A204.1 (cell line): ENCODE measurements around the gene RAB5IF.
"Not testable (repeated sequence)": the region's sequence is repeated elsewhere in the genome, so short reads cannot be mapped to it uniquely, and the experiment has no call there.

Experiments used
- FAIRE-seq: peaks from 2 replicates; lab custom pipeline; 2012; peaks lifted over from hg19 to GRCh38; lab: Jason Lieb, UNC

Gene RAB5IF

DNA sequence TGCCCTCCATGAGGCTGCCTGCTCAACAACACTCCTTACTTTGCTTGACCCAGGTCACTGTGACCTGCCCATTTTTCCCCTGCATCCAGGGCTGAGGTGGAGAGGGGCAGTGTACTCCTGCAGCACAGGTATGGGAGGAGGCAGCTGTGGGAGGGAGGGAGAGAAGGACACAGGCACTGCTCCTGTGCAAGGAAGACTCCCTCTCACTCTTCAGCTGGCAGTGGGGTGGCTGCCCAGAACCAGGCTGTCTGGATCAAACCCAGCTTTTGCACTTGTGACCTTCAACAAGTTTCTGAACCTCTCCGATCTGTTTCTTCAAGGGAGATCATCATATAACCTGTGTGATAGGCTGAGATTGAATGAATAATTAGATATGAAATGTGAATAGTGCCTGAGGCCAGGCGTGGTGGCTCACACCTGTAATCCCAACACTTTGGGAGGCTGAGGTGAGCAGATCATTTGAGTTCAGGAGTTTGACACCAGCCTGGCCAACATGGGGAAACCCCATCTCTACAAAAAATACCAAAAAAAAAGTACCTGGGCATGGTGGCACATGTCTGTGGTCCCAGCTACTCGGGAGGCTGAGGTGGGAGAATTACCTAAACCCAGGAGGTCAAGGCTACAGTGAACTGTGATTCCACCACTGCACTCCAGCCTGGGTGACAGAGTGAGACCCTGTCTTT, 18.1 kb upstream of the RAB5IF start:
- no peak for FAIRE-seq

DNA sequence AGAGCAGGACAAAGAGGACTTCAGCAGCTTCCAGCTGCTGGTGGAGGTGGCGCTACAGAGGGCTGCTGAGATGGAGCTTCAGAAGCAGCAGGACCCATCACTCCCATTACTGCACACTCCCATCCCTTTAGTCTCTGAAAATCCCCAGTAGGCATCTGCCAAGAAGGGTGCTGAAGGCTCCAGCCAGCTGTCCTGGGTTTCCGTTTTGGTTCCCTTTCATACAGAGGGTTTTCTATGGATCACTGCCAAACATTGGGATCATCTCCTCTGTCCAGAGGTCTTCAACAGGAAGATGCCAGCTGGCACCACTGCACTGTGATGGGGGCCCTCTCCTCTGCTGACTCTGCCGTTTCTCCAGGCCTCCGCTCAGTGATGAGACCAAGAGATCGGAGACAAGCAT, 14.3 kb upstream of the RAB5IF start:
- no peak for FAIRE-seq

DNA sequence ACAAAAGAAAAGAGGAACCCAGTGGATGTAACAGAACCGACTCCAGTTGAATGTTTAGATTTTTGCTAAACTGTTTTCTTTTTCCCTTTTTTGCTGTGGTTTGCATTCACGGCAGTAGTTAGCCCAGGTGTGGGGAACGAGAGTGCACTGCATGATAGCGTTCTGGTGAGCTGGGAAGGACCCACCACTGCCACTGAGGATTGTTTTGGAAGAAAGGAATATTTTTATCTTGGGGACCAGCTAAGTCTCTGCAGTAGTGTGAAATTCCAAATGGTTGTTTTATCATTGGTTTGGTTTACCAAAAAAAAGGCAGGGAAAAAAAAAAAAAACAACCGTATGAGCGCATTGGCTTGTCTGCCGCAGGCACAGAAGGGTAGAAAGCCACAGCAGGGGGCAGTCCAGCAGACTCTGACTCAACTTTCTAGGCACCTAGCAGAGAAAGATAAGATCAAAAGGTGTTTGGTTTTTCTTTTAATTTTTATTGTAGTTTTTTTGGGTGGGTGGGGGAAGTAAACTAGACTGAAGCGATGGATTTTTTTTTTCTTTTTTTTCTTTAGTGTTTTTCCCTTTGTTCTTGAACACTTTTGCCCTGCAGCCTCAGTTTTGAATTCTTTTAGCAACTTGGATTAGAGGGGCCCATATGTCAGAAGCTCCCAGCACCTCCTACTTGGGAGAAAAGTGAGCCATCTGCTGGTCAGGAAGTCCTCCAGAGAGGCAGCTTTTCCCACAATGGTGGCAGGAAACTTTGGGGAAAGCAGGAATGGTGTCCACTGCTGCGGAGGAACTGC, 13.5 kb upstream of the RAB5IF start:
- no peak for FAIRE-seq

DNA sequence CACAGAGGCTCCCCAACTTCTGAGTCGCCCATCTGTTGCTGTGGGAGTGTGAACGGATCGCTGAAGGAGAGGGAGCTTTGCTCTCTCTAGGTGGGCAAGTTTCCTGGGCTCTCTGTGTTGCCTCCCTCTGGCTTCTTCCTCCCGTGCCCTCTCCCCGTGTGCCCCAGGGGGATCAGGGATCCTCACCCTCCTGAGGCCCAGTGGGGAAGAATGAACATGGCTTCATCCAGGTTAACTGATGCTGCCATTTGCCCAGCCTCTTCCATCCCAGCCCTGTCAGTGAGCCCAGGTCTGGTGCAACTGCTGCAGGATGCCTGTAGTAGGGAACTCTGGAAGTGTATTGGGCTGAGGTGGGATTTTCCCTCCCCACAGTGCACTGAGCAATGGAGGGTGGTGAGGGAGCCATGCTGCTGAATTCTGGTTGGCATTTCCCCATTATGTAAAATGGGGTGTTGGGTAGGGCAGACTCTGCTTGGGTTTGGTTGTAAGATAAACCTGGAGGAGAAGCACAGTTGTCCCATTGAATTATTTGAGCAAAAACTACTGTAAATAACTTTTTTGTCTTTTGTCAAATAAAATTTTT, 12.1 kb upstream of the RAB5IF start:
- FAIRE-seq: no peak

DNA sequence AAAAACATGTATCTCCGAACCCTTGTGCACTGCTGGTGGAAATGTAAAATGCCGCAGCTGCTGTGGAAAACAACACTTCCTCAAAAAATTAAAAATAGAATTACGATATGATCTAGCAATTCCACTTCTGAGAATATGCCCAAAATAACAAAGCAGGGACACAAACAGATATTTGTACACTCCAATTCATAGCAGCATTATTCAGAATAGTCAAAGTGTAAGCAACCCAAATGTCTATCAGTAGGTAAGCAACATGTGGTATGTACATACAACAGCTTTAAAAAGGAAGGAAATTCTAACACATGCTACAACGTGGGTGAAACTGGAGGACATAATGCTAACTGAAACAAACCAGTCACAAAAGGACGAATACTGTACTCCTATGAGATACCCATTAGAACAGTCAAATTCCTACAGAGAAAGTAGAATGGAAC, 5.7 kb upstream of the RAB5IF start:
- FAIRE-seq: no peak

DNA sequence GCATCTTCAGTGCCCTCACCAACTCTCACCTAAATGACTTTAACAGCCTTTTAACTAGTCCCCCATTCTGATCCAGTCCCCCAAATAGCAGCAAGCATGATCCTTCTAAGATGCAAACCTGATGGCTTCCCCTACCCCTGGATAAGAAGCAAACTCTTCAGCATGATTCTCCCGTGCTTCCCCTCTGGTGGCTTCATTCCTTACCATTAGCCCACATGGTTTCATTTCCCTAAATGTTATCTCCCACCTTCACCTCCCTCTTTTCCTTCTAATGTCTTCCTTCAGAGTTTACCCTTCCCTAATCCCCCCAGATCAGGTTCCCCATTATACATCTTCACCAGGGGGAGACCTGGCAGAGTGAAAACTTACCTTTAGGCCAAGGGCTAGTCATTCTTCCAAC, 4.0 kb upstream of the RAB5IF start:
- FAIRE-seq: no peak

DNA sequence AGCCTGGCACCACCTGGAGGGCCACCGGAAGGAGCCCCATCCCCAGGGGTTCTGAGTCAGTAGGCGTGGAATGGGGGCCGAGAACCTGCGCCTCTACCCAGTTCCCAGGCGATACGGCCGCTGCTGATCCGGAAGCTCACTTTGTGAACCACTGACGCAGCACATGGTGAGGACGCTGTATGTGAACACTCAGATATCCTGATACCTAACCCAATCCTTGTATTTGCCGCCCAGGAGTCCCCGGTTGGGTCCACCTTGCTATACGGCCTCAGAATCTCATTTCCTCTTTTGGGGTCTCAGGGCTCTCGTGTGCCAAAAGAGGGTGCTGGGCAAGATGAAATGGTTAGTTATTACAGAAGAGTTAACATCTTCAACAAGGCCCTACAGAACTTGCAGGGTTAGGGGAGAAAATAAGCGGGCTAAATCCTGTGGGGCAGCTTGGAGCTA, 604 bp upstream of the RAB5IF start:
- no peak for FAIRE-seq

DNA sequence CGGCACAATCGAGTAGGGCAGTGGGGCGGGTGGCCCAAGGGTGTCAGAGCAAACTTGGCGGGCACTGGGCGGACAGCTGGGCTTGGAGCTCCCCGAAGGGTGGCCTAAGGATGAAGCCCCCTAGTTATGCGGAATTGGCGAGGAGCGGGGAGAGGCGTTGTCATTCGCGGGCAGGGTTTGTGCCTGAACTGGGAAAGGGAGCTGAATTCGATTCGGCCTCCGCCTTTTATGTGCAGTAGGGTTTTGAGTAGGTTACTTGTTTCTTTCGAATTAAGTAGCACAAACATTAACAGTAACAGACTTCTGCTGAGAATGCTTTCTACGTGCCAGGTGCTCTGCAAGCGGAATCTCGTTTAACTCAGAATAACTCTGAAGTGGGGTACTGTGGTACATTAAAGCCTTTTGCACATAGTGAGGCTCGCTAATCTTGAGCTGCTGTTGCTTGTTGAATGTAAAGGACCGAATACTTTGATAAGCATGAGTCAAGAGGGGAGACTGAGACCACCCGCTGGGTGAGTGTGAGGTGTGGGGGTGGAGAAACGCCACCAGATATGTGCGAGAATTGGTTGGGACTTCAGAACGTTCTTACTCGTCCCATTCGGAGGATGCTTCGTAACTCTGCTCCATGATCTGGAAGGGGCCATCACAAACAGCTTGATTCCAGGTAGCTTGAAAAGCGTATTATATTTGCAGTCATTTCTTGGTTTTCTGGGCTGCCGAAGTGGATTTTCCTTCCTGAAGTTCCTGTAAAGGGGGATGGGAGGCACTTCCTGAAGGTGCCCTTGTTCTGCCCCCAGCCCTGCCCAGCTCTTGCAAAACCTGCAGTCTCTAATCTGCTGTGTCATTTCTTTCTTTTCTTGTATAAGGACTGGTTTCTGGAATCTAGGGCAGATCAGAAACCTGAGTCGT, 833 bp downstream of the RAB5IF start:
- no peak for FAIRE-seq

DNA sequence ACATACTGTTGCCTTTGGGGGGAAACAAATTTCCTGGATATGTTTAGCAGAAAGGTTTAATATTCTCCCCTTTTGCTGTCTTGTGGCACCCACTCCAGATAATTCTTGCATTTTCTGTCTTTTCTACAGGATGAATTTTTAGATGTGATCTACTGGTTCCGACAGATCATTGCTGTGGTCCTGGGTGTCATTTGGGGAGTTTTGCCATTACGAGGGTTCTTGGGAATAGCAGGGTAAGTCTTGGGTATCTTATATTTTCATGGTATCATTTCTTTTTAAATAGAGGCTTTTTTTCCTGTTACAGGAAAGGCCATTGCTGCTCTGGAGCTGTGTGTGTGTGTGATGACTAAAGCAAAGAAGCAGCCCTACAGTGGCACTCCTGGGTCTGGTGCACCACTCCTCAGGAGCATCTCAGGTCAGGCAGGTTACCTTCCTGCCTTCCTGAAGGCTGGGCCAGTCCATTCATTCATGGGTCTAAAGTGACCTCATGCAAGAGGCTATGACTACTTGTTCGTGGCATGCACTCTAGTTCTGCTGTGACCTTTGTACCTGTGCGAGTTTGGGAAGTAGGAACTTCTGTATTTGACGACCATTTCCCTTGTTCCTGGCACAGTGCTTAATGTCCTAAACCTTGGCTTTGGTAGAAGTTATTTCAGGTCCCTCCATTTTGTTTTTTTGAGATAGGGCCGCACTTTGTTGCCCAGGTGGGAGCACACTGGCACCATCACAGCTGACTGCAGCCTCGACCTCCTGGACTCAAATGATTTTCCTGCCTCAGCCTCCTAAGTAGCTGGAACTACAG, 2.2 kb downstream of the RAB5IF start:
- FAIRE-seq: no peak

DNA sequence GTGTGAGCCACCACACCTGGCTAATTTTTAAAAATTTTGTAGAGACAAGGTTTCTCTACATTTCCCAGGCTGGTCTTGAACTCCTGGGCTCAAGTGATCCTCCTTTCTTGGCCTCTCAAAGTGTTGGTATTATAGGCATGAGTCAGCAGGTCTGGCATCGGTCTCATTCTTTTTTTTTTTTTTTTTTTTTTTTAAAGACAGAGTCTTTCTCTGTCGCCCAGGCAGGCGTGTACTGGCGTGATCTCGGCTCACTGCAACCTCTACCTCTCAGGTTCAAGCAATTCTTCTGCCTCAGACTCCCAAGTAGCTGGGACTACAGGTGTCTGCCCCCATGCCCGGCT, 2.8 kb downstream of the RAB5IF start:
- not testable (repeated sequence) for FAIRE-seq

DNA sequence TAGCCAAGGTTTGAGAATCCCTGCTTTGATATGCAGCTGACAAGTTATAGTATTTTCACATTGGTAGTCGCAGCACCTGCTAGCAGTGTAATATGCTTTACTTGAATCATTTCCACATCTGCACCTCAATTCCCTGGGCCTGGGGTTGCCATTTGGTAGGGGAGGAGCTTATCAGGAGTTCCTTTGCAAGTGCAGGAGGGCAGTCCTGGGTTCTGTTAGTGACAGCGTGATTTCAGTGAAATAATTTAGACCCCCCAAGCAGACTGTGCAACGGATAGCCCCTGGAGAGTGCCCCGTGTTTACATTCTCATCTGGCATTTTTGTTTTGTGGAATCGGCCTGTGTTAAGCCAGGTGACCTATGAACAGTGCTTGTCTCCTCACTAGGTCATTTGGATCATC, 6.0 kb downstream of the RAB5IF start:
- FAIRE-seq: no peak

DNA sequence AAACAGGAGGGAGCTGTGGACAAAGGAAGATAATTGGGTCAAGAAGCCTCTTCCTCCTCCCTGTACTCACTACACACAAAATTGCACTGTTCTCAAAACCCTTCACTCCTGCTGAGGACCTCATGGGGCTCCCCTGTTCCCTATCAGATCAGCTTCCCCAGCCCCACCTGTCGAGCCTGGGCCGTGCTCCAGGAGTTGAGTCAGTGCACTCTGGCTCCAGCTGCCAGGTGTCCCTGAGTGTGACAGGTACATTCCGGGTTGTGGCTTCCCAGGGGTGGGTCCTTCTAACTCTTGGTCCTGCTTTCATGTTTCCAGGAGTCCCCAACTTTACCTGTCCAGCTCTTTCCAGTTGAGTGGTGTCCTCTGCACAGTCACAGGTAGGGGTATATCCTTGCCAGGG, 8.4 kb downstream of the RAB5IF start:
- FAIRE-seq: no peak

DNA sequence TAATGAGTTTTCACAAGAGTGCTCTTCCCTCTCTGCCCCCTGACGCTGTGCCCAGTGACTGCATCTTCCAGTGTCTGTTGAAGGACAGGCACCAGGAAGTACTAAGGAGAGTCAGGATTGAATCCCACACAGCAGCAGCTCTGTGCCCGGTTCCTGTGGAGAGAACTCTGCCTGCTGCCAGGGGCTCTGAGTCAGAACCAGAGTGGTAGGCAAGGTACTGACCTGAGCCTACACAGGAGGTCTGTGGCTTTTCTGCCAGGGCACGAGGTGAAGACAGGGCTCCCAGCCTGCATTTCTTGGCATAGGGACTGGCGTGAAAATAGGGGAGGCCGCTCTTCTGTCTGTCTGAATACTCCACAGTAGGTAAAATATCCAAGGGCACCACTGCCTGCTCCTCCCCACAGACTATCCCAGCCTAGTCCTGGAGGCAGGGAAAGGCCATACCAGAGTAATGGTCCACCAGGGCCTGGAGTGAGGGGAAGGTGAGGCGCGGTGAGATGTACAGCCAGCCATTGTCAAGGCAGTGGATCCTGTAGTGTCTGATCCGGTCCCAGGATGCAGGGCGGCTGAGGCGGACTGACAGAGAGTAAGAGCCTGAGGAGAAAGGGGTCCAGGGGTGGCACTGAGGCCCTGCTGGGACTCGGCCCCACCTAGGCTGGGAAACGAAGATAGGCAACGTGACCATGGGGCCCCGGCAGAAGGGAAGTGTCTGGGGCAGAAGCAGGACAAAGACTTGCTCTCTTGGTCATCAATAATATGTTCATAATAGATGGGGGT, 9.4 kb downstream of the RAB5IF start:
- no peak for FAIRE-seq

DNA sequence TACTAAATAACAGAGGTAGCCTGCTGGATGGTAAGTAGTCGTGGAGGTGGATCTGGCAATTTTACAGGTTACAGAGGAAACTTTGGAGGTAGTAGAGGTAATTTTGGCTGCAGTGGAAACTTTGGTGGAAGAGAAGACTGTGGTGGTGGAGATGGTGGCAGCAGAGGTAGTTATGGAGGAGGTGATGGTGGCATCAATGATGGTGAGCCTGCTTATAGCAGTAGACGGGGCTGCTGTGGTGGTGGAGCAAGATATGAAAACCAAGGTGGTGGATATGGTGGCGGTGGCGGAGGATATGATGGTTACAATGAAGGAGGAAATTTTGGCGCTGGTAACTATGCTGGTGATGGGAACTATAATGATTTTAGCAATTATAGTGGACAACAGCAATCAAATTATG, 15.3 kb downstream of the RAB5IF start:
- no peak for FAIRE-seq

DNA sequence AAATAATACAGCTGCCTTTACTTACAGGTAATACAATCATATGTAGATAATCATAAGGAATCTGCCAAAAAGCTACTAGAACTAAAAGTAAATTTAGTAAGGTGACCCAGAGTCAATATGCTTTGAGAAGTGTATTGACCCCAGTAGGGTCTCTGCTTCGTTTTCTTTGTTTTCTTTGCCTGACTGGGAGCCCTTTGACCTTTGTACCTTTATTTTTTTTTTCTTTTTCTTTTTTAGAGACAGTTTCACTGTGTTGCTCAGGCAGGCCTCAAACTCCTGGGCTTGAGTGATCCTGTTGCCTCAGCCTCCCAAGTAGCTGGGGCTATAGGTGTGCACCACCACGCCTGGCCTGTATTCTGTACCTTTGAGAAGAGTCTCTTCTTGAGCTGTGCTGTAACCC, 17.9 kb downstream of the RAB5IF start:
- FAIRE-seq: no peak

DNA sequence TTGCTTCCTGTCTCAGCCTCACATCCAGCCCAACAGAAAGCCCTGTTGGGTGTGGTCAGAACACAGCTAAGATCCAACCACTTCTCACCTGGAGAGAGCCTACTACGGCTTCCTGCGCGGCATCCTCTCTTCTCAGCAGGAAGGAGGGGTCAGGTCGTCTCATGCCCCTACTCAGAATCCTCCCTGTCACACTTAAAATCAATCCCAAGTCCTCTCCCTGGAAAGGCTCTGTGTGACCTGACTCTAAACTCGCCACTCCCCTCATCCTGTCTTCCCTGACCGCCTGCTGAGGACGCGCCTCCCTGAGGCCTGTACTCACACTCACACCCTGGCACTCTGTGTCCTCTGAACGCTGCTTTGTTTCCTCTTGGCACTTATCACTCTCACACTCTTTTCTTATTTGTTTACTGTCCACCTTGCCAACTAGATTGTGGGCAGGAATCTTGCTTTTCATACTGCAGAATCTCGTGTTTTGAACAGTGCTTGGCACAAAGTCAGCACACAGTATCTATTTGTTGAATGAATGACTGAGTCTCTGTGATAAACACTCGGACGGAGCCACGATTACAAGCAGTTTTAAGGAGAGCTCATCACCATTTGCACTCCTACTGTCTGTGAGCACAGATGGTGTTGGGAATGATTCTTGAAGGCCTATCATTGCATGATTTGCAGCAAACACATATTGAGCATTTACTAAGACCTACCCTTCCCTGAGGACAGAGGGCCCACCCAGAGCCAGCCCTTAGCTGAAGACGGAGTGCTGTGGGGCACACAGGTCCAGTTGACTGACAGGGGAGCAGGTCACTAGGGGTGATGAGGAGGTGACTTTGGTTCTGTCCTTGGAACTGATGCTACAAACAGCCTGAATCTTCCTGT, 18.7 kb downstream of the RAB5IF start:
- no peak for FAIRE-seq

DNA sequence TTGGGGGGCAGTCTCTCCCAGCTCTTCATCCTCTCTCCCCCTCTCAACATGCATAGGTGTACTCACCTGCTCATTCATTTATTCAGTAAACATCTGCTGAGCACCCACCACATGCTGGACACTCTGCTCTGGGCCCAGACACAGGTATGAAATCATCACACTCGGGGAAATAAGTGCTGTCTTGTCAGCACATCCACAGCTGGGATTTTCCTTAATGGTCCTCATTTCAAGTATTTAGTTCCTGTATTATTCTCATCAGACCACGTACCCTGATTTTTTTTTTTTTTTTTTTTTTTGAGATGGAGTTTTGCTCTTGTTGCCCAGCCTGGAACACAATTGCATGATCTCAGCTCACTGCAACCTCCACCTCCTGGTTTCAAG, 19.4 kb downstream of the RAB5IF start:
- FAIRE-seq: no peak

DNA sequence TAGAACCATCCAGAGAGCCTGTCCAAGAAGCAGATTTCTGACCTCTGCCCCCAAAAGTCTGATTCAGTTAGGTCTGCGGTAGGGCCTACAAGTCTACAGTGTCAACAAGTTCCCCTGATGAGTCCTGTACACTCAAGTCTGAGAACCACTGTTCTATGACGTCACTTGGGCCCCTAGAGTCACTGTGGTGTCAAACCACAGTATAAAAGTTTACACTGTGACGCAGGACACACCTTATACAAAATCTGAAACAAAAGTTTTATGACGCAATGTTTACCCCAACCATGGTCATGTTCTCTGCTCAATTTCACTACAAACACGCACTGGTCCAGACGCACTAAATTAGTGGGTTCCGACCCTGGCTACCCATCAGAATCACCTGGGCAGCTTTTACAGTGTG, 22.5 kb downstream of the RAB5IF start:
- no peak for FAIRE-seq

DNA sequence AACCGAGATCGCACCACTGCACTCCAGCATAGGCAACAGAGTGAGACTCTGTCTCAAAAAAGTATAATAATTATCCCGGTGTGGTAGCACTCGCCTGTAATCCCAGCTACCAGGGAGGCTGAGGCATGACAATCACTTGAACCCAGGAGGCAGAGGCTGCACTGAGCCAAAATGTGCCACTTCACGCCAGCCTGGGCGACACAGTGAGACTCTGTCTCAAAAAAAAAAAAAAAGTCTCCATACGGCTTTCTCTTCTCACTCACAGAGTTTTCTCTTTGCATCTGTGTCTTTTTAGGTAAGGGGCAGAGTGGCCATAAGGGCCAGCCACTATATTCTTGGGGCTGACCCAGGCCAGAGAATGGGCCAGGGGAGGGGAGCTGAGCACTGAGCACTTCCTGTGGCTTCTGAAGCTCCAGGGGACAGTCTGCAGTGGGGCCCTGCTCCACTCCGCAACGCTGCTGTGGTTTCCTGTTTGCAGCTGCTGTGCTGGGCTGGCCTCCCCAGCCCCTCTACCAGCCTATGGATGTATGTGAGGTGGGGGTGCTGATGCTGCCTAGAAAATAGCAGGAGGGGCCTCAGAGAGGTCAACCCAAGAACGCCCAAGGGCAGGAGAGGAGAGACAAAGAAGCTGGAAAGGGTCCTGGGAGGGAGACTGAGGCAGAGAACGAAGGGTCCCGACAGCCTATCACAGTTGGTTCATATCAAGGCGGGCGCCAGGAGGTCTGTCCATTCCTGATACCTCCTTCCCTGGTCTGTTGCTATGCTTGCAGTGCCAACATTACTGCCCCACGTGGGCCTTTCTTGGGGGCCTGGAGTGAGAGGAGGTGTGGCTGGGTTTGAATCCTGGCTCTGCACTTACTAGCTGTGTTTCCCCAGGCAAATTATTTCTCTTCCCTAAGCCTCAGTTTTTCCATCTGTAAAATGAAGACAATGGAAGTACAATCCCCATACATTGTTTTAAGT, 24.4 kb downstream of the RAB5IF start:
- no peak for FAIRE-seq
